Activated B cell treated with CpG ODN at 0.5 μM for 24 hours (primary cell): ENCODE results near the gene FMN1. TPM values are rescaled to one million over a fixed set of nuclear protein-coding genes. Genes with fewer than 3 reads are reported as not detected.

Source experiments
- ATAC-seq: fragments of 200-7000 bp; cut with Tn5 transposase; one replicate; pipeline ENCODE4 v1.10.0; 2021; ENCODE audit warnings: low read depth, mild to moderate bottlenecking, moderate library complexity
- CTCF ChIA-PET: fragments of 350-600 bp; sonication (Branson Sonifier 250); formaldehyde crosslinking; loops from one replicate; lab custom pipeline; 2021; ENCODE audit warnings: antibody characterized with exemption; lab: Charles Lee
- POLR2A ChIA-PET: fragments of 350-600 bp; sonication (Branson Sonifier 250); formaldehyde crosslinking; loops from one replicate; lab custom pipeline; 2021; ENCODE audit warnings: antibody characterized with exemption; lab: Charles Lee
- DNase-seq: peaks from one replicate; pipeline ENCODE4 v3.0.0; 2022
- H3K27ac Mint-ChIP-seq: one replicate; pipeline ENCODE4 v1.8.0; 2020; ENCODE audit warnings: mixed read lengths
- H3K27me3 Mint-ChIP-seq: one replicate; pipeline ENCODE4 v1.8.0; 2021; ENCODE audit warnings: mixed read lengths
- H3K36me3 Mint-ChIP-seq: one replicate; pipeline ENCODE4 v1.8.0; 2021; ENCODE audit warnings: low read depth, mixed read lengths
- H3K4me1 Mint-ChIP-seq: one replicate; pipeline ENCODE4 v1.8.0; 2021; ENCODE audit warnings: mixed read lengths
- H3K4me3 Mint-ChIP-seq: one replicate; pipeline ENCODE4 v1.8.0; 2020; ENCODE audit warnings: mild to moderate bottlenecking, mixed read lengths
- H3K9me3 Mint-ChIP-seq: one replicate; pipeline ENCODE4 v1.8.0; 2020; ENCODE audit warnings: mixed read lengths
- intact Hi-C: fragments of 100-400 bp; cut with micrococcal nuclease; formaldehyde crosslinking; loops from one replicate; pipeline ENCODE4 v1.15.1; 2024
- total RNA-seq: library from RNA; stranded (reverse); gene quantifications from 2 replicates; pipeline ENCODE4 v1.2.3, GENCODE V29; 2022
- TF ChIP-seq, protein P1 (sequence below): fragments of 200-600 bp; IDR thresholded peaks from one replicate; pipeline ENCODE4 v1.8.0; 2022; ENCODE audit warnings: antibody characterized with exemption, mild to moderate bottlenecking

Gene FMN1
- total RNA-seq, 1 donor from 2014 or later: 0.80 TPM

DNA sequence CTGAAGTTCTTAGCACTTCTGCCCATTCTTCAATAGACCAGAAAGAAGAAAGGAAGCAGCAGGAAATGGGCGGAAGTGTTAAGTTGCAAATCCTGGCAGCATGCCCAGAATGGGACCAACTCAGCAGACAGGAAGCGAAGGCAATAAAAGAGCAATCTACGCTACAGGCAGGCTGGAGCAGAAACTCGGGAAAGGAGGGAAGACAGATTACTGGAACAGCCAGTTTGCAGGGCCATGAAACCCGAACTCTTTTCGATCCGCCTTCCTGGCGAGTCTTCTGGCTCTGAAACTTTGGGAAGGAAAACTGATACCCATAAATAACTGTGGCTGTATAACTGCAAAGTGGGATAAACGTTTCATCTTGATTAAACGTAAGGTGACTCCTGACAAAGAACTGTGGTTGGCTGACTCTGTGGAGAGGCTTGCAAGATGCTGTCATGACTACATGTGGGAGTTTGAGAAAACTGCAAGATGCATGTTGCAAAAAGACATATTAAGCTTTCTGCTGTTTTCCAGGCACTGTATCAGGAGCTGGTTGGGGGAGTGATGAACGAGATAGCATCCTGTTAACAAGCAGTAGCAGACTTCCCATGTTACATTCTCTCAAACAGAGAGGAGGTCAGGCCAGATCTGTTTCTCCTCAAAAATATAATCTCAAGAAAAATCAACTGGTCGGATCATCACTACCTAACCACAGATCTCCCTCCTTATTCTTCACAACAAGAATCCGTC is 67.8 kb downstream of the FMN1 start:
- Mint-ChIP-seq H3K36me3 (no peaks in the 10 kb centered on the region), H3K4me3 (no peak overlapping the region), H3K27ac (no peak overlapping the region), H3K4me1 (peaks cover 11% of the 10 kb centered on the region), H3K27me3 (peaks cover 5% of the 10 kb centered on the region), H3K9me3 (peaks cover 3% of the 10 kb centered on the region)
- ChIA-PET CTCF (no interaction called here), POLR2A (no interaction called here)
- ATAC-seq (no peak), DNase-seq (no peak)
- TF ChIP-seq, protein P1, sequence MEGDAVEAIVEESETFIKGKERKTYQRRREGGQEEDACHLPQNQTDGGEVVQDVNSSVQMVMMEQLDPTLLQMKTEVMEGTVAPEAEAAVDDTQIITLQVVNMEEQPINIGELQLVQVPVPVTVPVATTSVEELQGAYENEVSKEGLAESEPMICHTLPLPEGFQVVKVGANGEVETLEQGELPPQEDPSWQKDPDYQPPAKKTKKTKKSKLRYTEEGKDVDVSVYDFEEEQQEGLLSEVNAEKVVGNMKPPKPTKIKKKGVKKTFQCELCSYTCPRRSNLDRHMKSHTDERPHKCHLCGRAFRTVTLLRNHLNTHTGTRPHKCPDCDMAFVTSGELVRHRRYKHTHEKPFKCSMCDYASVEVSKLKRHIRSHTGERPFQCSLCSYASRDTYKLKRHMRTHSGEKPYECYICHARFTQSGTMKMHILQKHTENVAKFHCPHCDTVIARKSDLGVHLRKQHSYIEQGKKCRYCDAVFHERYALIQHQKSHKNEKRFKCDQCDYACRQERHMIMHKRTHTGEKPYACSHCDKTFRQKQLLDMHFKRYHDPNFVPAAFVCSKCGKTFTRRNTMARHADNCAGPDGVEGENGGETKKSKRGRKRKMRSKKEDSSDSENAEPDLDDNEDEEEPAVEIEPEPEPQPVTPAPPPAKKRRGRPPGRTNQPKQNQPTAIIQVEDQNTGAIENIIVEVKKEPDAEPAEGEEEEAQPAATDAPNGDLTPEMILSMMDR: no peak
- intact Hi-C loops: no loop called here

DNA sequence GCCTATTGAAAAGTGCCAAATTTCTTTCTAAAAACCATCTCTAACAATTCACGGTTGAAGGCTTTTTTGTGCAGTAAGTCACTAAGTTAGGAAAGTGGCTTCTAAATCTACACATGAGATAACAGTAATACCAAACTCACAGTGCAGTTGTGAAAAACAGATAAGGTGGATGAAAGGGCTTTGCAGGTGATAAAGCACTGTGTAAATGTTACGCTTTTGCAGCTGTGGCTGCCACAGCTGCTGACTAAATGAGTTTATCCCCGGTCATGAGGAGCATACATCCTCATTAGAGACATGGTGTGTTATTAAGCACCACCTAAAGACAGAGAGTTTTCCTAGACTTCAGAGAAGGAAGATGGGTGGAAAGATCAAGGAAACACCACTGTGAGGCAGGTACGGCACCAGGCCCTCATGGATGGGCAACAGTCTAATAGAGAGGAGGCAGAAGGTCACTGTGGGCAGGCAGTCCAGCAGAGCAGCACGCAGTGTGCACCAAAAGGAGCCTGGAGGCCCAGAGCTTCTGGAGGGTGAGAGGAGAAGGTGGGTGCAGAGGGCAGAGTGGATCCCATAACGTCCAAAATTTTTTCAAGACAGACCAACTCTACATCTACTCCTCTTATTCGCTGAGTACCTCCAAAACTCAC is 68.5 kb downstream of the FMN1 start:
- Mint-ChIP-seq H3K4me1 (peaks cover 11% of the 10 kb centered on the region), H3K4me3 (no peak overlapping the region)
- CTCF ChIA-PET: no interaction called here

DNA sequence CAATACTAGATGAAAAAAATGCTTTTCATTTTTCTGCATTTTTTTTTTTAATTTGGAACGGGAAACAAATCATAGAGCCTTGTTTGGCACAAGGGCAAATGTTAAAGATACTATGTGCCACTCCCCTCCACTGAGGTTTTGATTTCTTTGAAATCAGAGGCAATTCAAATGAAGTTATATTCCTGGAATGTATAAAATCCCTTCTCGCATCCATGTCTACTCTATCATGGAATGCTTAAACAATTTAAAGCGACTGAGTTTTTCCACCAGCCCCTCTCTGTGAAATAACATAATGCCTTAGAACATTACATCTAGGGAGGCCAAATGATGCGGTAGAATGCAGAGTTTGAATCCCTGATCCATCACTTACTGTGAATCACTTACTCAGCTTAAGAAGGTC is 69.7 kb downstream of the FMN1 start:
- POLR2A ChIA-PET: no interaction called here
- Mint-ChIP-seq H3K9me3 (peaks cover 3% of the 10 kb centered on the region), H3K4me3 (no peak overlapping the region), H3K36me3 (no peaks in the 10 kb centered on the region), H3K4me1 (peaks cover 11% of the 10 kb centered on the region), H3K27me3 (no peaks in the 10 kb centered on the region), H3K27ac (no peak overlapping the region)
- CTCF ChIA-PET: no interaction called here
- TF ChIP-seq, protein P1: no peak
- intact Hi-C loops: no loop called here
- no peak for DNase-seq
- ATAC-seq: no peak

More for the DNA sequence above, 68.5 kb downstream of the FMN1 start:
- ATAC-seq (no peak), DNase-seq (no peak)
- TF ChIP-seq, protein P1: no peak
- POLR2A ChIA-PET: no interaction called here
- Mint-ChIP-seq H3K27ac (no peak overlapping the region), H3K36me3 (no peaks in the 10 kb centered on the region), H3K27me3 (no peaks in the 10 kb centered on the region), H3K9me3 (peaks cover 3% of the 10 kb centered on the region)
- intact Hi-C loops: no loop called here

DNA sequence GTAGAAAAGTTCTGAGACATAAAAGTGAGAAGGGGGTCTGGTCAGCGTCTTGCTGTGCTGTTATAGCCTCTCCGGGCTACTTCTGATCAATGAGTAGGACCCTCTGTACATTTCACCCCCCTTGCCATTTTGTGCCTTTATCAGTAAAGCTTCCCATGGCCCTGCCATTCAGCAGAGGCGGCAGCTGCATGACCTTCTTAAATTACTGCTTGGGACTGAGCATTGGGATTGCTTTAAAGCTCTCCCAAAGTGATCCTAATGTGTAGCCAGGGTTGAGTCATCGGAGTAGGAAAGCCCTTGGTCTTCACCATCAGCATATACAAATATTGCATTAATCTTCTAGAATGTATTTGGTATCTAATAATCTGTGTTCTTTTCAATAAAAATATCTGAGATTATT is 70.2 kb downstream of the FMN1 start:
- no peak for ATAC-seq
- H3K27me3 Mint-ChIP-seq: no peaks in the 10 kb centered on the region
- peaks cover 11% of the 10 kb centered on the region for H3K4me1 Mint-ChIP-seq
- DNase-seq: no peak
- peaks cover 3% of the 10 kb centered on the region for H3K9me3 Mint-ChIP-seq
- TF ChIP-seq, protein P1: no peak
- intact Hi-C loops: no loop called here
- H3K36me3 Mint-ChIP-seq: no peaks in the 10 kb centered on the region
- H3K4me3 Mint-ChIP-seq: no peak overlapping the region
- ChIA-PET POLR2A (no interaction called here), CTCF (no interaction called here)
- H3K27ac Mint-ChIP-seq: no peak overlapping the region

DNA sequence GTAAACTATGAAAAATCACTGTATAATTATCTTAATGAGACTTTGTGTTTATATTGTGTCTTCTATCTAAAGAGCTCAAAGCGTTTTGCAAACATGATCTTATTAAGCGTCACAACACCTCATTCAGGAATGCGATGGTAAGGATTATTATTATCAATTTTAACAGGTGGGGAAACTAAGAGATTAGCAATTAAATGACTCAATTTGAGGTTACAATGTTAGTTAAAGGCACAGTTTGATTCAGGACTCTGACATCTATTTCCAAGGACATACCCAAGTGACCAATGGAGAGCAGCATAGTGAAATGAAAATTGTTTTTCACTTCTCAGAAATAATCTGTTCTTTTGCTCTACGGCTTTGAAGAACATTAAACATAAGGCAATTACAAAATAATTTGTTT is 74.6 kb downstream of the FMN1 start:
- ChIA-PET CTCF (interaction anchor here (1.3 kb wide), 1 partner anchor 34 kb away, joined by 3 read pairs; no protein-coding TSS in a partner anchor), POLR2A (no interaction called here)
- Mint-ChIP-seq H3K36me3 (no peaks in the 10 kb centered on the region), H3K27ac (no peak overlapping the region), H3K4me1 (no peaks in the 10 kb centered on the region), H3K4me3 (no peak overlapping the region), H3K27me3 (no peaks in the 10 kb centered on the region), H3K9me3 (no peaks in the 10 kb centered on the region)
- intact Hi-C loops: no loop called here
- DNase-seq: no peak
- TF ChIP-seq, protein P1: no peak
- no peak for ATAC-seq
